ENCODE results near the gene GTF3A.

GRCh38 chr13:27415116-27415515 is 9.3 kb upstream of the GTF3A start:
- TF ChIP-seq, protein P1, sequence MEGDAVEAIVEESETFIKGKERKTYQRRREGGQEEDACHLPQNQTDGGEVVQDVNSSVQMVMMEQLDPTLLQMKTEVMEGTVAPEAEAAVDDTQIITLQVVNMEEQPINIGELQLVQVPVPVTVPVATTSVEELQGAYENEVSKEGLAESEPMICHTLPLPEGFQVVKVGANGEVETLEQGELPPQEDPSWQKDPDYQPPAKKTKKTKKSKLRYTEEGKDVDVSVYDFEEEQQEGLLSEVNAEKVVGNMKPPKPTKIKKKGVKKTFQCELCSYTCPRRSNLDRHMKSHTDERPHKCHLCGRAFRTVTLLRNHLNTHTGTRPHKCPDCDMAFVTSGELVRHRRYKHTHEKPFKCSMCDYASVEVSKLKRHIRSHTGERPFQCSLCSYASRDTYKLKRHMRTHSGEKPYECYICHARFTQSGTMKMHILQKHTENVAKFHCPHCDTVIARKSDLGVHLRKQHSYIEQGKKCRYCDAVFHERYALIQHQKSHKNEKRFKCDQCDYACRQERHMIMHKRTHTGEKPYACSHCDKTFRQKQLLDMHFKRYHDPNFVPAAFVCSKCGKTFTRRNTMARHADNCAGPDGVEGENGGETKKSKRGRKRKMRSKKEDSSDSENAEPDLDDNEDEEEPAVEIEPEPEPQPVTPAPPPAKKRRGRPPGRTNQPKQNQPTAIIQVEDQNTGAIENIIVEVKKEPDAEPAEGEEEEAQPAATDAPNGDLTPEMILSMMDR (IDR thresholded peaks at IDR 0.05) = no peak
- TF ChIP-seq ZFX (IDR thresholded peaks at IDR 0.05; ENCODE audit: borderline replicate concordance) = no peak

All from 22Rv1 (cell line).